GM21515 (cell line): Measurements from ENCODE around the gene RIC8B.

Source experiments
- ATAC-seq: cut with Tn5 transposase; IDR thresholded peaks from one replicate; pipeline ENCODE4 v1.9.1; 2021; ENCODE audit not compliant: unreplicated experiment

Gene RIC8B

GRCh38 chr12:106934277-106934676 lies 159.8 kb downstream of the RIC8B start:
- ATAC-seq, result no peak
